ENCODE results near the gene VTI1A.

DNA sequence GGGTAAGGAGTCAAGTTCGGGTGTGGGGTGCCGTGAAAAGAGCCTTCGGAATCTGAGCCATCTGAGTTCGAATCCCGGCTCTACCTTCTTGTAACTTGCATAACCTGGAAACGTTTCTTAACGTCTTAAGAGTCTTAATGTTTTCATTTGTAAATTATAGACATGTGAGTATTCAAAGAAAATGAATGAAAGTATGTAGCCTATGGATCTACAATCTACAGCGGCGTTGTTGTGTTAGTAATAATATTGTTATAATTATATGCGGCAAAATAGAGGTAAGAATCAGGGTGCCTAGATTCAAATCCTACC is 559 bp downstream of the VTI1A start:
- TF ChIP-seq, protein P1, sequence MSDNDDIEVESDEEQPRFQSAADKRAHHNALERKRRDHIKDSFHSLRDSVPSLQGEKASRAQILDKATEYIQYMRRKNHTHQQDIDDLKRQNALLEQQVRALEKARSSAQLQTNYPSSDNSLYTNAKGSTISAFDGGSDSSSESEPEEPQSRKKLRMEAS (IDR thresholded peaks at IDR 0.05) = no peak
- TF ChIP-seq POLR2A (IDR thresholded peaks at IDR 0.05; ENCODE audit: low read length) = no peak
- TF ChIP-seq, protein P2, sequence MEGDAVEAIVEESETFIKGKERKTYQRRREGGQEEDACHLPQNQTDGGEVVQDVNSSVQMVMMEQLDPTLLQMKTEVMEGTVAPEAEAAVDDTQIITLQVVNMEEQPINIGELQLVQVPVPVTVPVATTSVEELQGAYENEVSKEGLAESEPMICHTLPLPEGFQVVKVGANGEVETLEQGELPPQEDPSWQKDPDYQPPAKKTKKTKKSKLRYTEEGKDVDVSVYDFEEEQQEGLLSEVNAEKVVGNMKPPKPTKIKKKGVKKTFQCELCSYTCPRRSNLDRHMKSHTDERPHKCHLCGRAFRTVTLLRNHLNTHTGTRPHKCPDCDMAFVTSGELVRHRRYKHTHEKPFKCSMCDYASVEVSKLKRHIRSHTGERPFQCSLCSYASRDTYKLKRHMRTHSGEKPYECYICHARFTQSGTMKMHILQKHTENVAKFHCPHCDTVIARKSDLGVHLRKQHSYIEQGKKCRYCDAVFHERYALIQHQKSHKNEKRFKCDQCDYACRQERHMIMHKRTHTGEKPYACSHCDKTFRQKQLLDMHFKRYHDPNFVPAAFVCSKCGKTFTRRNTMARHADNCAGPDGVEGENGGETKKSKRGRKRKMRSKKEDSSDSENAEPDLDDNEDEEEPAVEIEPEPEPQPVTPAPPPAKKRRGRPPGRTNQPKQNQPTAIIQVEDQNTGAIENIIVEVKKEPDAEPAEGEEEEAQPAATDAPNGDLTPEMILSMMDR (IDR thresholded peaks at IDR 0.05) = no peak
- no peak for TF ChIP-seq RAD21 (conservative IDR thresholded peaks at IDR 0.05 in 1 of 2, IDR thresholded peaks at IDR 0.05 in 1 of 2)
- TF ChIP-seq EHMT2 (IDR thresholded peaks at IDR 0.05; ENCODE audit: low read depth) = no peak
- no peak for TF ChIP-seq HOXA7 (CRISPR knock-in tag; IDR thresholded peaks at IDR 0.05)
- TF ChIP-seq RFX5 (IDR thresholded peaks at IDR 0.05) = no peak
- TF ChIP-seq, protein P3, sequence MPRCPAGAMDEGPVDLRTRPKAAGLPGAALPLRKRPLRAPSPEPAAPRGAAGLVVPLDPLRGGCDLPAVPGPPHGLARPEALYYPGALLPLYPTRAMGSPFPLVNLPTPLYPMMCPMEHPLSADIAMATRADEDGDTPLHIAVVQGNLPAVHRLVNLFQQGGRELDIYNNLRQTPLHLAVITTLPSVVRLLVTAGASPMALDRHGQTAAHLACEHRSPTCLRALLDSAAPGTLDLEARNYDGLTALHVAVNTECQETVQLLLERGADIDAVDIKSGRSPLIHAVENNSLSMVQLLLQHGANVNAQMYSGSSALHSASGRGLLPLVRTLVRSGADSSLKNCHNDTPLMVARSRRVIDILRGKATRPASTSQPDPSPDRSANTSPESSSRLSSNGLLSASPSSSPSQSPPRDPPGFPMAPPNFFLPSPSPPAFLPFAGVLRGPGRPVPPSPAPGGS (IDR thresholded peaks at IDR 0.05) = no peak
- TF ChIP-seq ZFP36 (IDR thresholded peaks at IDR 0.05; ENCODE audit: borderline replicate concordance, partially characterized antibody) = no peak
- TF ChIP-seq TP53 (CRISPR knock-in tag; IDR thresholded peaks at IDR 0.05) = no peak
- no peak for TF ChIP-seq JUN (IDR thresholded peaks at IDR 0.05)
- TF ChIP-seq, protein P4, sequence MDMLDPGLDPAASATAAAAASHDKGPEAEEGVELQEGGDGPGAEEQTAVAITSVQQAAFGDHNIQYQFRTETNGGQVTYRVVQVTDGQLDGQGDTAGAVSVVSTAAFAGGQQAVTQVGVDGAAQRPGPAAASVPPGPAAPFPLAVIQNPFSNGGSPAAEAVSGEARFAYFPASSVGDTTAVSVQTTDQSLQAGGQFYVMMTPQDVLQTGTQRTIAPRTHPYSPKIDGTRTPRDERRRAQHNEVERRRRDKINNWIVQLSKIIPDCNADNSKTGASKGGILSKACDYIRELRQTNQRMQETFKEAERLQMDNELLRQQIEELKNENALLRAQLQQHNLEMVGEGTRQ (IDR thresholded peaks at IDR 0.05) = no peak

Measured in A549 (cell line).